ENCODE results near the gene GP2. TPM values are rescaled to one million over a fixed set of nuclear protein-coding genes. Genes with fewer than 3 reads are reported as not detected.

GP2 gene
- total RNA-seq, 1 experiment from 2014 or later: not detected

DNA sequence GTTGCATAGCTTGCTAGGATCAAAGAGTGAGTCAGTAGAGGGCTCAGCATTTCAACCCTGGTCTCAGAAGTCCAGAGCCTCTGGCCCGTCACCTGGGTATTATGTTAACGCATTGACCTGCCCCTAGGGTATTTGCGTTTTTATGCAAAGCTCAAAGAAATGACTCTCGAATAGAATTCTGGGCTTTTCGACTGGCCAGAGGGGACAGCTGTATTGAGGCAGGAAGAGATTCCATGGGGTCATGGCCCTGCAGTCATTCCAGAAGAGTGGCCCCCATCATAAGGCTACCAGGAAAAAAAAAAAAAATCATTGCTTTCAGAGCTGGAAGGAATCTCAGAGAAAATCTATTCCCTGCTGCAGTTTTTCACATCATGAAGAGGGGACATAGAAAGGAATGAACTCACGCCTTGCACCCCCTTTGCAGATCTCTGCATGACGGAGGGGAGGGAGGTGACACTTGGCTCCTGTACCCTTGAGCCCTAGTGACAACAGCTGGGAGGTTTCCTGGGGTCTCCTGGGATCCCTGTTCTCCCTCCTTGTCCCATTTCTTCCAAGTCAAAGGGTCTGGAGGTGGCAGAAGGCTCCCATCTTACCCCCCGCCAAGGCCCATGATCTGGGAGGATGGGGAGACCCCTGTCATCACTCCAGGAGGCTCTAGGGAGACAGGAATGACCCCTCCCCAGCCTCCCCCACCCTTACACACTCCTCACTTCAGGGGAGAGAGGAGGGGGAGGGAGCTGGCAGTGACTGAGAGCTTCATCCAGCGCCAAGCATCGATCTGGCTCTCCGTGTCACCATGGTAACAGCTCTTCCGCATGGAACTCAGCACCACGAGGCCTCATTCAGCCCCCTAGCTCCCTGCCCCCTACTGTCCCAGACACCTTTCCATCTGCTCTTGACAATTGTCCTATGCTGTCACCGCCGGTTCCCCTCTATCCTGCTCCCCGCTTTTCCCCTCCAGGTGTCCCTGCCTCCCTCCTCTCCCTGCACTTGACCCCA lies 35.8 kb downstream of the GP2 start:
- no peaks in the 10 kb centered on the region for H3K9me3 Mint-ChIP-seq (ENCODE audit: low read depth, unreplicated experiment)
- no peak for TF ChIP-seq CTCF (IDR thresholded peaks at IDR 0.05; ENCODE audit: unreplicated experiment)
- CTCF ChIA-PET: interaction anchor here (0.6 to 1.1 kb wide), 4 partner anchors 9 to 708 kb away, joined by 3 read pairs; no protein-coding TSS in a partner anchor
- BruUV-seq (replicated peaks): no TSS peak
- H3K4me1 Mint-ChIP-seq (ENCODE audit: low read depth, unreplicated experiment): no peaks in the 10 kb centered on the region
- H3K36me3 Mint-ChIP-seq (ENCODE audit: insufficient read depth, unreplicated experiment): no peaks in the 10 kb centered on the region
- no peak for DNase-seq
- no peak overlapping the region for H3K4me3 Mint-ChIP-seq (ENCODE audit: low read depth, unreplicated experiment)
- H3K27ac Mint-ChIP-seq (ENCODE audit: unreplicated experiment): no peak overlapping the region
- H3K27me3 Mint-ChIP-seq (ENCODE audit: unreplicated experiment): peaks cover 66% of the 10 kb centered on the region
- intact Hi-C loops (cut with micrococcal nuclease; ENCODE audit: unreplicated experiment): no loop called here

GRCh38 chr16:20289571-20289970 lies 37.7 kb downstream of the GP2 start:
- Mint-ChIP-seq H3K27ac (ENCODE audit: unreplicated experiment) (no peak overlapping the region), H3K36me3 (ENCODE audit: insufficient read depth, unreplicated experiment) (no peaks in the 10 kb centered on the region), H3K4me3 (ENCODE audit: low read depth, unreplicated experiment) (no peak overlapping the region), H3K9me3 (ENCODE audit: low read depth, unreplicated experiment) (no peaks in the 10 kb centered on the region), H3K27me3 (ENCODE audit: unreplicated experiment) (peaks cover 61% of the 10 kb centered on the region), H3K4me1 (ENCODE audit: low read depth, unreplicated experiment) (no peaks in the 10 kb centered on the region)
- intact Hi-C loops (cut with micrococcal nuclease; ENCODE audit: unreplicated experiment): loop anchor here (10.0 kb wide), 1 partner anchor 695 kb away; no protein-coding TSS in a partner anchor
- BruUV-seq (replicated peaks): no TSS peak
- DNase-seq: no peak
- CTCF ChIA-PET: interaction anchor here (0.6 to 1.3 kb wide), 2 partner anchors 11 to 290 kb away, joined by 3 to 7 read pairs; no protein-coding TSS in a partner anchor
- no peak for TF ChIP-seq CTCF (IDR thresholded peaks at IDR 0.05; ENCODE audit: unreplicated experiment)

DNA sequence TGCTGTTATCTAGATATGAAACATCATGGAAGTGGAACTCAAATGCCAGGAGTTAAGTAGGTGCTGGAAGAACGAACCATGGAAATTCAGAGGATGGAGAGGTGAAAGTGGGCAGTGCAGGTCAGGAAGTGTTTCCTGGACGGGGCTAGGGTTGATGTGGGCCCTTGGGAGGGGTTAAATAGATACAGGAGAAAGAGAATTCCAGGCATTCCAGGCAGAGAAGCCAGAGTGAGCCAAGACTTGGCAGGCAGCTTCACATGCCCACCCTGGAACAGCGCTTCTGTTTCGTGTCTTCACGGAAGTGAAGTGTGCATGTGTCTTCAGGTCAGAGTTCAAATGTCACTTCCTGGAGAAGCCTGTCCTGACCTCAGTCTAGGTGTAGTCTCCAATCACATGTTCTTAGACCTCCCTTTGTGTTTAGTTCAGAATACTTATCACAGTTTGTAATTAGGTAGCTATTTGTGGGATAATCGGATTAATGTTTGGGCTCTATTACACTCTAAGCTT lies 41.3 kb downstream of the GP2 start:
- no peak for TF ChIP-seq CTCF (IDR thresholded peaks at IDR 0.05; ENCODE audit: unreplicated experiment)
- H3K27ac Mint-ChIP-seq (ENCODE audit: unreplicated experiment): no peak overlapping the region
- no peak for DNase-seq
- no peaks in the 10 kb centered on the region for H3K9me3 Mint-ChIP-seq (ENCODE audit: low read depth, unreplicated experiment)
- CTCF ChIA-PET: interaction anchor here (0.6 to 0.8 kb wide), 2 partner anchors 14 to 378 kb away, joined by 3 to 6 read pairs; no protein-coding TSS in a partner anchor
- no peaks in the 10 kb centered on the region for H3K4me1 Mint-ChIP-seq (ENCODE audit: low read depth, unreplicated experiment)
- H3K4me3 Mint-ChIP-seq (ENCODE audit: low read depth, unreplicated experiment): no peak overlapping the region
- peaks cover 40% of the 10 kb centered on the region for H3K27me3 Mint-ChIP-seq (ENCODE audit: unreplicated experiment)
- intact Hi-C loops (cut with micrococcal nuclease; ENCODE audit: unreplicated experiment): loop anchor here (10.0 kb wide), 1 partner anchor 691 kb away; no protein-coding TSS in a partner anchor
- H3K36me3 Mint-ChIP-seq (ENCODE audit: insufficient read depth, unreplicated experiment): no peaks in the 10 kb centered on the region
- no TSS peak for BruUV-seq (replicated peaks)

GRCh38 chr16:20280259-20280658 lies 47.1 kb downstream of the GP2 start:
- no peak for TF ChIP-seq CTCF (IDR thresholded peaks at IDR 0.05; ENCODE audit: unreplicated experiment)
- CTCF ChIA-PET: no interaction called here
- H3K36me3 Mint-ChIP-seq (ENCODE audit: insufficient read depth, unreplicated experiment): no peaks in the 10 kb centered on the region
- no peak for DNase-seq
- no TSS peak for BruUV-seq (replicated peaks)
- no peak overlapping the region for H3K27ac Mint-ChIP-seq (ENCODE audit: unreplicated experiment)
- peaks cover 2% of the 10 kb centered on the region for H3K9me3 Mint-ChIP-seq (ENCODE audit: low read depth, unreplicated experiment)
- H3K4me1 Mint-ChIP-seq (ENCODE audit: low read depth, unreplicated experiment): no peaks in the 10 kb centered on the region
- intact Hi-C loops (cut with micrococcal nuclease; ENCODE audit: unreplicated experiment): loop anchor here (10.0 kb wide), 1 partner anchor 685 kb away; no protein-coding TSS in a partner anchor
- peaks cover 37% of the 10 kb centered on the region for H3K27me3 Mint-ChIP-seq (ENCODE audit: unreplicated experiment)
- no peak overlapping the region for H3K4me3 Mint-ChIP-seq (ENCODE audit: low read depth, unreplicated experiment)

All from Calu3 (cell line).